H1 (cell line): ENCODE results near the gene GALNT17. TPM values are rescaled to one million over a fixed set of nuclear protein-coding genes. Genes with fewer than 3 reads are reported as not detected.

ENCODE experiments used
- CTCF ChIA-PET: fragments of 300-600 bp; sonication (Branson Sonifier 250); formaldehyde crosslinking; loops from one replicate; lab custom pipeline; 2021; ENCODE audit not compliant: partially characterized antibody; lab: Charles Lee
- POLR2A ChIA-PET: fragments of 300-600 bp; sonication (Branson Sonifier 250); formaldehyde crosslinking; loops from one replicate; lab custom pipeline; 2021; ENCODE audit warnings: inconsistent platforms; ENCODE audit not compliant: partially characterized antibody; lab: Charles Lee
- DNase-seq, 2 experiments: peaks; one replicate each; pipeline versions ENCODE4 v3.0.0 to v3.0.0-alpha.2; 2010 to 2022; ENCODE audit warnings: low spot score in 2 of 2, low read depth in 1 of 2, mixed read lengths in 1 of 2
- FAIRE-seq: peaks from 2 replicates; lab custom pipeline; 2011; peaks lifted over from hg19 to GRCh38; lab: Jason Lieb, UNC
- H2AFZ ChIP-seq: 2 replicates; pipeline ENCODE4 v1.8.1; 2012; ENCODE audit warnings: low read length, inconsistent platforms
- H2AK5ac ChIP-seq: 2 replicates; pipeline ENCODE4 v1.6.1; 2013; ENCODE audit warnings: low read depth, low read length
- H2BK120ac ChIP-seq: replicated peaks from 2 replicates; pipeline ENCODE3; 2013; ENCODE audit warnings: low read depth, low read length, inconsistent platforms
- H2BK12ac ChIP-seq: 2 replicates; pipeline ENCODE4 v1.6.1; 2013; ENCODE audit warnings: low read depth, low read length
- H2BK15ac ChIP-seq: 2 replicates; pipeline ENCODE4 v1.6.1; 2013; ENCODE audit warnings: low read length
- H2BK20ac ChIP-seq: 2 replicates; pipeline ENCODE4 v1.6.1; 2013; ENCODE audit warnings: low read length
- H2BK5ac ChIP-seq: 2 replicates; pipeline ENCODE4 v1.6.1; 2013; ENCODE audit warnings: low read depth, low read length
- H3K14ac ChIP-seq: 2 replicates; pipeline ENCODE4 v1.6.1; 2013; ENCODE audit warnings: inconsistent platforms; ENCODE audit not compliant: insufficient read length
- H3K18ac ChIP-seq: 2 replicates; pipeline ENCODE4 v1.6.1; 2013; ENCODE audit warnings: low read length; ENCODE audit errors: extremely low read depth
- H3K23ac ChIP-seq: 2 replicates; pipeline ENCODE4 v1.6.1; 2013; ENCODE audit warnings: inconsistent platforms; ENCODE audit not compliant: insufficient read length
- H3K23me2 ChIP-seq: 2 replicates; pipeline ENCODE4 v1.6.1; 2013; ENCODE audit warnings: low read depth, low read length
- H3K27ac ChIP-seq: 2 replicates; pipeline ENCODE4 v1.6.1; 2011; ENCODE audit warnings: low read depth, low read length, inconsistent platforms
- H3K27me3 ChIP-seq, 4 experiments: replicated peaks in 1 of 4; 1 replicate in 1 of 4; 2 replicates in 3 of 4; pipeline versions ENCODE4 v1.6.1 to v1.8.1; 2011 to 2013; ENCODE audit warnings: low read length in 3 of 4, mild to moderate bottlenecking in 3 of 4, inconsistent platforms in 2 of 4, mixed read lengths in 2 of 4, moderate library complexity in 1 of 4; ENCODE audit not compliant: control insufficient read depth in 3 of 4, insufficient read depth in 3 of 4; ENCODE audit errors: extremely low read depth in 1 of 4
- H3K36me3 ChIP-seq, 4 experiments: 2 replicates each; pipeline versions ENCODE4 v1.6.1 to v1.8.1; 2011 to 2013; ENCODE audit warnings: mild to moderate bottlenecking in 4 of 4, low read length in 3 of 4, moderate library complexity in 2 of 4, control low read depth in 1 of 4, inconsistent platforms in 1 of 4; ENCODE audit not compliant: insufficient read depth in 4 of 4, control insufficient read depth in 2 of 4
- H3K4ac ChIP-seq: replicated peaks from 2 replicates; pipeline ENCODE3; 2013; ENCODE audit warnings: low read length, low read depth, mixed read lengths, inconsistent platforms; ENCODE audit not compliant: insufficient read length
- H3K4me1 ChIP-seq, 4 experiments: replicated peaks in 1 of 4; 1 replicate in 1 of 4; 2 replicates in 3 of 4; pipeline versions ENCODE4 v1.6.1 to v1.8.1; 2011 to 2013; ENCODE audit warnings: low read length in 3 of 4, inconsistent platforms in 2 of 4, mixed read lengths in 1 of 4; ENCODE audit not compliant: insufficient read depth in 4 of 4, control insufficient read depth in 3 of 4
- H3K4me2 ChIP-seq, 2 experiments: 2 replicates each; pipeline versions ENCODE4 v1.6.1 to v1.8.1; 2011 to 2013; ENCODE audit warnings: low read depth in 2 of 2, low read length in 2 of 2, control low read depth in 1 of 2, inconsistent platforms in 1 of 2, mild to moderate bottlenecking in 1 of 2; ENCODE audit not compliant: insufficient read depth in 1 of 2
- H3K4me3 ChIP-seq, 4 experiments: fragments of 200-600, 300-600 bp in 1 of 4; sonication (generic), shearing (Covaris generic), sonication (Bioruptor Twin) in 1 of 4; 2 replicates each; pipeline versions ENCODE4 v1.5.1 to v1.8.1; 2011 to 2016; ENCODE audit warnings: low read length in 4 of 4, low read depth in 3 of 4, control low read depth in 2 of 4, inconsistent platforms in 2 of 4, mild to moderate bottlenecking in 2 of 4, mixed read lengths in 1 of 4, moderate library complexity in 1 of 4; ENCODE audit not compliant: insufficient read depth in 2 of 4; ENCODE audit errors: extremely low read depth in 1 of 4
- H3K56ac ChIP-seq: replicated peaks from 2 replicates; pipeline ENCODE3; 2013; ENCODE audit warnings: low read depth, mild to moderate bottlenecking, mixed read lengths, low read length, inconsistent platforms; ENCODE audit not compliant: insufficient read length
- H3K79me1 ChIP-seq: 2 replicates; pipeline ENCODE4 v1.6.1; 2013; ENCODE audit warnings: low read depth, low read length, control low read depth
- H3K79me2 ChIP-seq, 2 experiments: 2 replicates each; pipeline versions ENCODE4 v1.6.1 to v1.8.1; 2012 to 2013; ENCODE audit warnings: low read length in 2 of 2, mild to moderate bottlenecking in 2 of 2, inconsistent platforms in 1 of 2; ENCODE audit not compliant: insufficient read depth in 2 of 2, control insufficient read depth in 1 of 2
- H3K9ac ChIP-seq, 4 experiments: replicated peaks in 1 of 4; 1 replicate in 1 of 4; 2 replicates in 3 of 4; pipeline versions ENCODE4 v1.6.1 to v1.8.1; 2011 to 2013; ENCODE audit warnings: low read depth in 3 of 4, low read length in 3 of 4, control low read depth in 2 of 4, mild to moderate bottlenecking in 2 of 4, moderate library complexity in 2 of 4, inconsistent platforms in 1 of 4; ENCODE audit errors: extremely low read depth in 1 of 4
- H3K9me3 ChIP-seq, 2 experiments: 2 replicates each; pipeline versions ENCODE4 v1.6.1 to v1.8.1; 2012 to 2013; ENCODE audit warnings: mild to moderate bottlenecking in 2 of 2, moderate library complexity in 2 of 2, control low read depth in 1 of 2, inconsistent platforms in 1 of 2, low read depth in 1 of 2, low read length in 1 of 2, mixed read lengths in 1 of 2; ENCODE audit not compliant: insufficient read depth in 2 of 2
- H4K20me1 ChIP-seq, 2 experiments: replicated peaks in 1 of 2; 2 replicates each; pipeline versions ENCODE3 to v1.8.1; 2011 to 2013; ENCODE audit warnings: inconsistent platforms in 2 of 2, low read length in 2 of 2, mild to moderate bottlenecking in 1 of 2; ENCODE audit not compliant: insufficient read depth in 2 of 2, control insufficient read depth in 1 of 2
- H4K5ac ChIP-seq: 2 replicates; pipeline ENCODE4 v1.6.1; 2013; ENCODE audit warnings: low read length, low read depth, mixed read lengths, inconsistent platforms; ENCODE audit not compliant: insufficient read length
- H4K8ac ChIP-seq: 2 replicates; pipeline ENCODE4 v1.8.0; 2013; ENCODE audit warnings: mild to moderate bottlenecking, moderate library complexity, low read length, inconsistent platforms; ENCODE audit not compliant: insufficient read depth; ENCODE audit errors: extremely low read depth
- H4K91ac ChIP-seq: replicated peaks from 2 replicates; pipeline ENCODE3; 2013; ENCODE audit warnings: low read length, mixed read lengths, inconsistent platforms; ENCODE audit not compliant: insufficient read length
- ASH2L ChIP-seq: fragments of 200-600, 300-600 bp; sonication (generic); IDR thresholded peaks from one replicate; pipeline ENCODE4 v1.7.1; 2017; ENCODE audit warnings: low read length
- CBX8 ChIP-seq: fragments of 300-800, 300-1000 bp; sonication (generic); IDR thresholded peaks from 2 replicates; pipeline ENCODE4 v1.7.1; 2016; ENCODE audit warnings: low read depth, low read length, borderline replicate concordance
- CHD2 ChIP-seq: IDR thresholded peaks from 2 replicates; pipeline ENCODE4 v1.6.1; 2012; ENCODE audit warnings: low read length, improper control_type of control experiment
- CTBP2 ChIP-seq: IDR thresholded peaks from 2 replicates; pipeline ENCODE4 v1.7.0; 2011; ENCODE audit warnings: borderline replicate concordance, mild to moderate bottlenecking, moderate library complexity, mixed read lengths, low read length; ENCODE audit not compliant: insufficient read depth, insufficient read length
- HDAC6 ChIP-seq: IDR thresholded peaks from one replicate; pipeline ENCODE4 v1.7.1; 2012; ENCODE audit warnings: low read depth, mild to moderate bottlenecking, inconsistent platforms, low read length, moderate library complexity
- JUN ChIP-seq: IDR thresholded peaks from 2 replicates; pipeline ENCODE4 v1.6.1; 2011; ENCODE audit warnings: low read depth, mild to moderate bottlenecking, improper control_type of control experiment, low read length
- KDM5A ChIP-seq: fragments of 200-600 bp; IDR thresholded peaks from 2 replicates; pipeline ENCODE4 v1.7.1; 2012; ENCODE audit warnings: mild to moderate bottlenecking, low read length, inconsistent platforms, mixed read lengths
- MAX ChIP-seq: IDR thresholded peaks from 2 replicates; pipeline ENCODE4 v1.6.1; 2012; ENCODE audit warnings: inconsistent platforms
- POLR2AphosphoS5 ChIP-seq: IDR thresholded peaks from 2 replicates; pipeline ENCODE4 v1.6.1; 2011; ENCODE audit warnings: low read depth, low read length
- SRF ChIP-seq: IDR thresholded peaks from 2 replicates; pipeline ENCODE4 v1.6.1; 2011; ENCODE audit warnings: mild to moderate bottlenecking, low read depth, low read length, moderate library complexity
- TBP ChIP-seq: IDR thresholded peaks from 2 replicates; pipeline ENCODE4 v1.6.1; 2011; ENCODE audit warnings: low read depth, low read length, improper control_type of control experiment
- YY1 ChIP-seq: IDR thresholded peaks from 2 replicates; pipeline ENCODE4 v1.6.1; 2011; ENCODE audit warnings: low read depth, mild to moderate bottlenecking, low read length
- WGBS, 2 experiments: shearing (Covaris generic) in 1 of 2; methylation state at CpG; one replicate each; pipeline versions ENCODE4 v1.1.6 to v1.1.7; 2013 to 2015; ENCODE audit warnings: low lambda C conversion rate in 2 of 2, mixed read lengths in 2 of 2, inconsistent platforms in 1 of 2, low coverage in 1 of 2, missing lambda C conversion rate in 1 of 2; ENCODE audit not compliant: insufficient replicate concordance in 2 of 2, insufficient coverage in 1 of 2, insufficient read length in 1 of 2; ENCODE audit errors: extremely low coverage in 1 of 2, missing lambda C conversion rate in 1 of 2; 5-methylcytosine and 5-hydroxymethylcytosine counted together
- polyA plus RNA-seq, 7 experiments: library from polyadenylated mRNA; depleted of rRNA in 3 of 7; stranded (reverse) in 5 of 7; unstranded in 2 of 7; fragments of >200 nt in 5 of 7; fragments of 200-250 nt in 2 of 7; gene quantifications; 1 replicate in 5 of 7; 2 replicates in 1 of 7; 4 replicates in 1 of 7; pipeline versions ENCODE4 v1.2.1 to v1.2.3, GENCODE V29; 2011 to 2013; ENCODE audit warnings: missing spikeins in 2 of 7, mixed read lengths in 2 of 7
- total RNA-seq: library from RNA; stranded (reverse); fragmentation: NEBNext Ultra II Directional; extraction: Animal tissue kit (Norgen Biotek cat#: 25700); gene quantifications from 2 replicates; pipeline ENCODE4 v1.2.1, GENCODE V29; 2021

Gene GALNT17
- total and polyA plus RNA-seq, 2 of the 8 experiments (the other 6 are each of a cell fraction or from before 2014, with no cell fraction given), result 37.7 to 47.0 TPM

GRCh38 chr7:71706597-71706975 lies 574.6 kb downstream of the GALNT17 start:
- Histone ChIP-seq H4K91ac (no peak overlapping the region), H3K4me2 (no peak overlapping the region), H2AK5ac (no peak overlapping the region), H4K5ac (no peak overlapping the region), H3K14ac (no peak overlapping the region), H2AFZ (no peak overlapping the region), H3K27ac (no peak overlapping the region), H4K20me1 (no peaks in the 10 kb centered on the region), H3K79me1 (no peaks in the 10 kb centered on the region), H3K9me3 (peaks cover 0 to 4% of the 10 kb centered on the region in 2 experiments; a peak in 2 of 4 replicates), H3K79me2 (no peaks in the 10 kb centered on the region), H3K36me3 (peaks cover 0 to 4% (median 0%) of the 10 kb centered on the region in 4 experiments; a peak in 1 of 8 replicates), H3K23ac (no peak overlapping the region), H3K23me2 (no peaks in the 10 kb centered on the region), H3K9ac (no peak overlapping the region), H2BK20ac (no peak overlapping the region), H3K4me1 (no peaks in the 10 kb centered on the region), H3K56ac (no peak overlapping the region), H2BK15ac (no peak overlapping the region), H2BK12ac (no peak overlapping the region), H4K8ac (no peak overlapping the region), H3K4ac (no peak overlapping the region), H3K4me3 (no peak overlapping the region), H2BK120ac (no peak overlapping the region), H3K27me3 (no peaks in the 10 kb centered on the region), H3K18ac (no peak overlapping the region), H2BK5ac (no peak overlapping the region)
- WGBS, 2 experiments, result 43% methylated on average over 2 of the region's 2 CpGs; no CpG with 5 or more reads in 1 of the 2 experiments
- POLR2A ChIA-PET, result no interaction called here
- DNase-seq (no peak), FAIRE-seq (no peak)
- CTCF ChIA-PET, result no interaction called here
- TF ChIP-seq ASH2L (no peak), JUN (no peak), YY1 (no peak), CHD2 (no peak), TBP (no peak), CBX8 (no peak), SRF (no peak), CTBP2 (no peak), HDAC6 (no peak), MAX (no peak), POLR2AphosphoS5 (no peak), KDM5A (no peak)
